NCI-H1105 treated with DMSO at 0.1 percent for 48 hours (cell line): ENCODE measurements around the gene SYTL5.

Experiments used
- DNase-seq: peaks from one replicate; lab custom pipeline; 2025; lab: John Stamatoyannopoulos, UW

The SYTL5 gene

DNA sequence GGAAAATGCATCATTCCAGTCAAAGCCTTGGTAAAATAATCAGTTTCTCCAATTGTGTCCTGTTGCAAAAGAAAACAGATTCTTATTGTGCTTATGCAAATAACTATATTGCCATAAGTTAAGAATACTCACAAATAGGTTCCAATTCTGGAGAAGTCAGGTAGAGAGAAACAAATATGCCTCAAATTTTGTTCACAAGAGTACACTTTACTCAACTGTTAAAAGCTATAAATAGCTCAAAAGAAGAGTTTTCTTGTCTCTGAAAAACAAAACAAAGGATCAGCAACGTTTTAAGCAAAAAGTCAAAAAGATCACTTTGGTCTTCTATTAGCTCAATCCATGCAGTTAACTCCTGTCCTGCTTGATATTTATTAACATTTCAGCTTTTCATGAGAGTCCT lies 21.9 kb downstream of the SYTL5 start:
- DNase-seq: no peak

DNA sequence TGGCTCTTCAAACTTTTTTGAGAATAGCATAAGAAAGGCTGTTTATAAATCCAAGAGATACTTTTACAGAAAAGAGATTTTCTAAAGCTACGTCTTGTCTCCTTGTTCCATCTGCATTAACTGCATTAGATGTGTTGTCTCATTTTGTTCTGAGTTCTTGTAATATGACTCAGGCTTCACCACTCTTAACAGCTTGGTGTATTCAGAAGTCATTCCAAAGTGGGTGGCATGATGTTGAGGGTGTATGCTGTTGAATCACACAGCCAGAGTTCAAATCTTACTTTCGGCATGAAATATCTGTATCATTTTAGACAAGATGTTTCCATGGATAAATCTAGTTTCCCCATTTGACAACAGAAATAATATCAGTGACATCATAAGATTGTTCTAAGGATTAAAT lies 30.1 kb downstream of the SYTL5 start:
- no peak for DNase-seq

DNA sequence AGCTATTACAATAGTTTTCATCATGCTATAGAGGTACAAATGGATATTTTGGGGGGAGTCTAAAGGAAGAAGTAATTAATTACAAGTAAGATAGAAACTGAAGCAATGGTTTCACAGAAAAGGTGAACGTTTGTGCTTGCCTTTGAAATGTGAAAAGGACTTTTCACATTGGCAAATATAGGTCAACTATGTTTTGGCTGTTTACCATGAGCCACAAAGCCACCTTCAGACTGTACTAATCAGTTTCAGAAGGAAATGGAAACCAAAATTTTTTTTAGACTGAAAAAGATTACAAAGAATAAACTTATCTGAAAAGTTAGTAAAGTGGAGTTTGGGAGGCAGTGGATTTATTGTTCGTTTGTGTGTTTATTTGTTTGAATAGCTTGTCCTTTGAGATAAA lies 32.1 kb downstream of the SYTL5 start:
- no peak for DNase-seq

GRCh38 chrX:38041237-38041636 lies 34.9 kb downstream of the SYTL5 start:
- DNase-seq: no peak

- DNase-seq: no peak
Measured at GRCh38 chrX:38044701-38045100, 38.3 kb downstream of the SYTL5 start.

GRCh38 chrX:38045538-38046096 lies 39.3 kb downstream of the SYTL5 start:
- no peak for DNase-seq

DNA sequence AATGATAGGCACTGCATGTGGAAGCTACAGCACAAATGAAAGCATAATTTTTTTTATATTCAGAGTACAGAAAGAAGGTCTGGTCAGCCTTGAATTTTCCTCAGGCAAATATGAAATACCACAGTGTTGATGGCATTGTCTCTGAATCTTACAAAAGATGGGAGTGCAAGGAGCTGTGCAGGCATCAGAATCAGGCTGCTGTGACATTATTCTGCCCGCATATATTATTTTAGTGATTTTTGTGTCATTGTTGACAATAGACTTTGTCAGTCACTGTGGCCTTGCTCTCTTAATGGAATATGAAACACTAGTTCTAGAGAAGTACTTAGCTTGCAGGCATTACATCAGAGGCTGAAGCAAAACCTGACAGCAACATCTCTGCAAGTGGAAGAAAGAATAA lies 42.5 kb downstream of the SYTL5 start:
- DNase-seq: no peak

- no peak for DNase-seq
Measured at GRCh38 chrX:38050806-38051205, 44.5 kb downstream of the SYTL5 start.

DNA sequence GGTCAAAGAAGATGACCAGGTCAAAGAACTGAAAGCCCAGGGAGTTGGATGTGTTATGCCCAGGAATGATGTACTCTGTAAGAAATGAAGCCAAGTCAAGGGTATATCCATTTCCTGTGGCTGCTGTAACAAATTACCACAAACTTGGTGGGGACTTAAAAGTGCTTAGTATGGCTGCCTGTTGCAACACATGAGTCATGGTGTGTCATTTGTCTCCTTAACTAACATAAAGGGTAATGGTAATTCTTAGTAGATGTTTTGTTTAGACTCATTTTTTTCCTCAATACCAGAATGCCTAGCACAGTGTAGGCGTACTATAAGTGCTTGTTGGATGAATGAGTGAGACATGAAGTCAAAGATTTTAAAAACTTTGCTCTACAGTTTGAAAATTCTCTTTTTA lies 45.7 kb downstream of the SYTL5 start:
- no peak for DNase-seq

DNA sequence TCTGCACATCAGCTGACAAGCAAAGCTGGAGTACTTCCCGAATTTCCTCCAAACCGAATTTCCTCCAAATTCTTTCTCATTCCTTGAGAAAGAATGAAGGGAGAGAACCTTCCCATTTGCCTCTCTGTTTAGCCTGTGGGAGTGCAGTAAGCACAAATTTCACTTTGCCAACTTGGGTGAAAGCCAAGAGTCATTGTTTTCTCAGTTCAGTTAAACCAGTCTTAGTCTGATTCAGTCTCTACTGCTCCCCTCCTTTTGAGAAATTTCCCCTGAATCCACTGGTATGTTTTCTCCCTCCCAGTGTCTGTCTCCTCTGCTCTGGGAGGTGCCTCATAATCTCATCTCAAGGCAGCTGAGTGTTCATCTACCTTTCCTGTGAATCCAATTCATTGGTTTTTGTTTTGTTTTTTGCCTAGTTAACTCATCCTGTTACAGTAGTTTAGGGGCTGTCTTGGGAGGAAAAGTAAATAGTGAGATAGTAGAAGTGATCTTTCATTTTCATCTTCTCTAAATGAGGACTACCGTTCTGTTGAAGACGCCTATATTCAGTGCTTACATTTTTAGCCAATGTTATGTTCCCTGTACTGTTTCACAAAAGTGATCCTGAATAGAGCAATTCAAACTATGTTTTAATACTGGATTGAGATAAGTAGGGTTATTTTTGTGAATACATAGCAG lies 49.0 kb downstream of the SYTL5 start:
- DNase-seq: no peak

- DNase-seq: no peak
Measured at GRCh38 chrX:38060331-38060878, 54.1 kb downstream of the SYTL5 start.

GRCh38 chrX:38061335-38061734 lies 55.0 kb downstream of the SYTL5 start:
- no peak for DNase-seq

- no peak for DNase-seq
Measured at GRCh38 chrX:38066934-38067333, 60.6 kb downstream of the SYTL5 start.

DNA sequence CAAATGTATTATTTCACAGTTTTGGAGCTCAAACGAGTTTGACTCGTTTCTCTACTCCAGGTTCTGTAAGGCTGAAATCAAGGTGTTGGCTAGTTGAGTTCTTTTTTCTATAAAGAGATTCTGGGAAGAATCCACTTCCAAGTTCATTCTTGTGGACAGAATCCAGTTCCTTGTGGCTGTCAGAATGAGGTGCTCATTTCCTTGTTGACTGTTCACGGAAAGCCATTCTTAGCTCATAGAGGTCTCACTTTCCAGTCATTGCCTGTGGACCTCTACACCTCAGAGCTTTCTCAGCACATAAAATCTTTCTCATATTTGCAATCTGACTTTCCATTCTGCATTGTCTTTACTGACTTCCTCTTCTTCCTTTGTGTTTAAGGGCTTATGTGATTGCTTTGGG lies 62.9 kb downstream of the SYTL5 start:
- no peak for DNase-seq

GRCh38 chrX:38069991-38070390 lies 63.6 kb downstream of the SYTL5 start:
- DNase-seq: no peak

- DNase-seq: no peak
Measured at GRCh38 chrX:38079463-38079862, 73.1 kb downstream of the SYTL5 start.

DNA sequence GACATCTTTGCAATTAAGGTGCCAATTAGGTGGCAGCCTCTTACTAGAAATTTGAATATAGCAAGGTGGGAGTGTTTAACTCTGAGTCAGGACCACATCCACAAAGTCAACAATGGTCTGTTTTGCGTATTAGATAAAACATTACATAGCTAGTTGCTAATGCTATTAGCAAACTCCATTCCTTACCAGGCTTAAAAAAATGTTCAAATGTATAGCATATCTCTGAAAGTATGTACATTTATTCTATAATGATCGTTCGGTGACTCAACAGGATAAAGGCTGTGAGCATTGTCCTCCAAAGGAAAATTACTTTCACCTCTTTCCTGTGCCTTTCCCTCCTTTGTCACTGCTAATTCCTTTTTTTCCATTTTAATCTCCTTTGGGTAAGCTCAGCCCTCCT lies 74.5 kb downstream of the SYTL5 start:
- DNase-seq: no peak

GRCh38 chrX:38081909-38082308 lies 75.6 kb downstream of the SYTL5 start:
- no peak for DNase-seq

GRCh38 chrX:38082309-38082708 lies 76.0 kb downstream of the SYTL5 start:
- DNase-seq: no peak

DNA sequence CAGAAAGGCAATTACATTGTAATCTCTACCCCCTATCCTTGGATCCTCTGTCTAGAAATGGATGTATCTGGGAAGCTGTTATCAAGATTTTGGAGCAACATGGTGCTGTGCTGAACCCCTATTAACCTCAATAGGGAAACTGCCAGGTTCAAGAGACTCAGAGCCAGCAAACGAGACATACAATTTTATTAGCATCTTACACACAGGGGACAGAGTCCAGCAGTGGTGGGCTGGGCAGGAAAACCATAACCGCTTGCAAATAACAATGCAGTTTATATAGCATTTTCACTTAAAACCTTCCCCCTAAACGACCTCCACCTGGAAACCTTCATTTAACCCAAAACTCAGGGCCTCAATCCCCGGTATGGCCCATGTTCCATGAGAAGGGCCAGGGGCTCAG lies 79.5 kb downstream of the SYTL5 start:
- DNase-seq: no peak

DNA sequence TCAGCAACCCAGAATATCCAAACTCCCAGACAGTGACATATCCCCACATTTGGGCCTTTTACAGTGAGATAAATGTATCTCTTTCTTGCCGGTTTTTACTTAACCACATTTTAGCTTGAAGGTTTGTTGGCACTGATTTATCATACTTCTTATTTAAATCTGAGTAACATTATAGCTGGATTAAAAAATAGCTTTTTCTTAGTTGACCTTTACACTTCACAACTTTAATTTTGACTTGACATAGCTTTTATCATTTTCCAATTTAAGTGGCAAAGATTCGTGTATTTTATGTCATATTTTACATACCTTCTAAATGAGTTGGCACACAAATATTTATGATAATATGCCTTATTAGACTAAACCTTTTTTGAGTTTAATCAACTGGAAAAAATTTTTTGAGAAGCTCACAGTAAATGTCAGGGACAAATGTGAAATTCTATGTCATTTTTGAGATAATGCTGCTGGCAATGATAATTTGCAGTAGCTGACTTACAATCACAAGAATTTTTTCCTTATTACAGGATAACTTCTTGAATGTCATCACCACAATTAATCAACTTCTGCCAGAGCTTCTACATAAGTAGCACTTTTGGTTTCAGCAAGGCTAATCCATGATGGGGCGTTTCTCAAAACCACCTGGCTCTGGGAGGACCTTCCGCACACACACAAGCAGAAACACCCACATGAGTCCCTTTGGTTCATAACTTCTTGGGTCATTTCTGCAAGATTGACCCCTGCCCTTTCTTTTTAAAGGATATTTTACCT lies 80.3 kb downstream of the SYTL5 start:
- DNase-seq: no peak

DNA sequence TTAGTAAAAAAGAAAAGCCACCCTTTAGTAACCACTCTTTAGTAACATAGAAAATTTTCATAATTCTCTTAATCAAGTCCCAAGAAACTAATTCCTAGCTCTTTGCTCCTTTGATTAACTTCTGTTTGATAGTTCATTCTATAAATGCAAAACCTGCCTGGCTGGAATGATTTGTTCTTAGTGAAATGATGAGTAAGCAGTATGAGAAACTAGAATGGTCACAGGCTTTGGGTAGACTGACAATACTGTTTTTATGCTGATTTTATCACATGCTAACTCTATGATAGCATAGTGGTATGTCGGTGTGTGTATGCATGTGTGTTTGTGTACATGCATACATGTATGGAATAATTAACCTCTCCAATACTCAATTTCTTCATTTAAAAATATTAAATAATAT lies 81.2 kb downstream of the SYTL5 start:
- no peak for DNase-seq
